Ovary (tissue), 9 donors: Measurements from ENCODE around the gene SLAMF1. TPM values are rescaled to one million over a fixed set of nuclear protein-coding genes. Genes with fewer than 3 reads are reported as not detected.

Experiments
- DNase-seq, 5 donors: peaks; one replicate each; pipeline ENCODE4 v3.0.0-alpha.2; 2019 to 2020
- H3K27ac ChIP-seq, 2 donors: fragments of 200-600 bp; one replicate each; pipeline versions ENCODE4 v1.5.1 to v1.8.0; 2019 to 2022
- H3K27me3 ChIP-seq: fragments of 200-600 bp; one replicate; pipeline ENCODE4 v1.8.0; 2022
- H3K36me3 ChIP-seq: fragments of 200-600 bp; sonication (generic); one replicate; pipeline ENCODE4 v1.5.1; 2019
- H3K4me1 ChIP-seq: one replicate; pipeline ENCODE4 v1.8.1; 2013; ENCODE audit warnings: mild to moderate bottlenecking, moderate library complexity; ENCODE audit not compliant: insufficient read depth
- H3K4me3 ChIP-seq: fragments of 200-600 bp; sonication (generic); one replicate; pipeline ENCODE4 v1.5.1; 2017
- H3K9me3 ChIP-seq, 2 donors: fragments of 200-600 bp in 1 of 2; sonication (generic) in 1 of 2; one replicate each; pipeline versions ENCODE4 v1.5.1 to v1.8.1; 2013 to 2019; ENCODE audit warnings: mild to moderate bottlenecking in 1 of 2, moderate library complexity in 1 of 2
- CTCF ChIP-seq, 3 donors: fragments of 450-650 bp in 2 of 3; fragments of 200-600 bp in 1 of 3; IDR thresholded peaks; one replicate each; pipeline versions ENCODE4 v1.5.1 to v1.8.0; 2016 to 2022; ENCODE audit warnings: antibody characterized with exemption in 3 of 3, mild to moderate bottlenecking in 1 of 3
- EP300 ChIP-seq: sonication (generic); formaldehyde crosslinking; IDR thresholded peaks from one replicate; pipeline ENCODE4 v1.6.1; 2017; ENCODE audit warnings: antibody characterized with exemption
- POLR2A ChIP-seq: fragments of 450-650 bp; IDR thresholded peaks from one replicate; pipeline ENCODE4 v1.6.1; 2017; ENCODE audit warnings: antibody characterized with exemption, mild to moderate bottlenecking, moderate library complexity
- WGBS, 3 donors: extraction: QIAGEN DNeasy Blood & Tissue Kit in 1 of 3; methylation state at CpG; one replicate each; pipeline versions ENCODE4 v1.1.5 to v1.1.7; 2013 to 2017; 5-methylcytosine and 5-hydroxymethylcytosine counted together
- intact Hi-C, 4 donors: fragments of 100-400 bp; cut with DNase I; formaldehyde crosslinking; loops; one replicate each; pipeline versions ENCODE4 v1.11.0 to v1.15.1; 2022 to 2023
- polyA plus RNA-seq, 2 donors: library from polyadenylated mRNA; stranded (reverse); fragments of 200-250 nt in 1 of 2; fragments of 350-450 nt in 1 of 2; fragmentation: Illumina TruSeq in 1 of 2; extraction: RNeasy Lipid Tissue Mini Kit (QIAGEN cat#74804) in 1 of 2; gene quantifications; one replicate each; pipeline ENCODE4 v1.2.3, GENCODE V29; 2013 to 2014
- total RNA-seq, 7 donors: library from RNA; depleted of rRNA in 2 of 7; stranded (reverse); fragments of >200 nt in 2 of 7; fragmentation: NEBNext Ultra II Directional in 3 of 7; extraction: Animal tissue kit (Norgen Biotek cat#: 25700) in 3 of 7; gene quantifications; one replicate each; pipeline versions ENCODE4 v1.1.0 to v1.2.4, GENCODE V29; 2016 to 2023
- donor health status: DM: no; HTN: no; CAD: no; lungs with moderate emphysema.
- donor health status: DM: no; HTN: no; CAD: no.
- donor health status: Bipolar disorder and iron deficiency.
- donor health status: DM: yes; HTN: yes; CAD: no.
- donor health status: DM: no; HTN: no; CAD: no.
- donor health status: DM: yes; HTN: yes; CAD: no.

The SLAMF1 gene
- total and polyA plus RNA-seq, 9 donors, result 0.15 to 0.68 (median 0.27) TPM; not detected in 3

- WGBS, 3 donors, result 96 to 97% (median 96%) methylated on average over 2 of the region's 2 CpGs
- intact Hi-C loops, result no loop called here
- Histone ChIP-seq H3K27me3 (no peaks in the 10 kb centered on the region), H3K4me1 (no peaks in the 10 kb centered on the region), H3K36me3 (no peaks in the 10 kb centered on the region), H3K4me3 (no peak overlapping the region), H3K9me3 (no peaks in the 10 kb centered on the region), H3K27ac (no peak overlapping the region)
- TF ChIP-seq POLR2A (no peak), EP300 (no peak), CTCF (IDR thresholded peaks at IDR 0.05) (no peak)
- DNase-seq, result no peak
Measured at GRCh38 chr1:160640359-160641123, 6.3 kb downstream of the SLAMF1 start.

- no peaks in the 10 kb centered on the region for H3K9me3 ChIP-seq
- no peak for TF ChIP-seq EP300
- TF ChIP-seq CTCF (IDR thresholded peaks at IDR 0.05), result no peak
- no peak for TF ChIP-seq POLR2A
- no peak for DNase-seq
- H3K27me3 ChIP-seq, result no peaks in the 10 kb centered on the region
- no peaks in the 10 kb centered on the region for H3K4me1 ChIP-seq
- no peaks in the 10 kb centered on the region for H3K36me3 ChIP-seq
- intact Hi-C loops, result no loop called here
- no peak overlapping the region for H3K4me3 ChIP-seq
- no peak overlapping the region for H3K27ac ChIP-seq
- 16 to 39% (median 37%) methylated on average over 3 of the region's 3 CpGs for WGBS, 3 donors
Measured at GRCh38 chr1:160639652-160640051, 7.2 kb downstream of the SLAMF1 start.

- Histone ChIP-seq H3K27ac (no peak overlapping the region), H3K4me3 (no peak overlapping the region), H3K9me3 (no peaks in the 10 kb centered on the region), H3K4me1 (no peaks in the 10 kb centered on the region), H3K36me3 (no peaks in the 10 kb centered on the region), H3K27me3 (no peaks in the 10 kb centered on the region)
- intact Hi-C loops, result no loop called here
- no peak for DNase-seq
- WGBS, 3 donors, result 71 to 80% (median 75%) methylated on average over 6 of the region's 6 CpGs
- TF ChIP-seq CTCF (IDR thresholded peaks at IDR 0.05), result no peak
- TF ChIP-seq POLR2A, result no peak
- TF ChIP-seq EP300, result no peak
Measured at GRCh38 chr1:160638926-160639325, 7.9 kb downstream of the SLAMF1 start.

GRCh38 chr1:160638540-160638857, 8.3 kb downstream of the SLAMF1 start:
- no peaks in the 10 kb centered on the region for H3K9me3 ChIP-seq
- TF ChIP-seq CTCF (IDR thresholded peaks at IDR 0.05) (no peak), POLR2A (no peak), EP300 (no peak)
- H3K36me3 ChIP-seq, result no peaks in the 10 kb centered on the region
- no peaks in the 10 kb centered on the region for H3K27me3 ChIP-seq
- no peaks in the 10 kb centered on the region for H3K4me1 ChIP-seq
- 26 to 37% (median 35%) methylated on average over 3 of the region's 3 CpGs for WGBS, 3 donors
- H3K4me3 ChIP-seq, result no peak overlapping the region
- intact Hi-C loops, result no loop called here
- DNase-seq, result no peak
- no peak overlapping the region for H3K27ac ChIP-seq
